Measurements from ENCODE around the gene CLCN1.
"Not testable (repeated sequence)": the region's sequence is repeated elsewhere in the genome, so short reads cannot be mapped to it uniquely, and the experiment has no call there.

CLCN1 gene

DNA sequence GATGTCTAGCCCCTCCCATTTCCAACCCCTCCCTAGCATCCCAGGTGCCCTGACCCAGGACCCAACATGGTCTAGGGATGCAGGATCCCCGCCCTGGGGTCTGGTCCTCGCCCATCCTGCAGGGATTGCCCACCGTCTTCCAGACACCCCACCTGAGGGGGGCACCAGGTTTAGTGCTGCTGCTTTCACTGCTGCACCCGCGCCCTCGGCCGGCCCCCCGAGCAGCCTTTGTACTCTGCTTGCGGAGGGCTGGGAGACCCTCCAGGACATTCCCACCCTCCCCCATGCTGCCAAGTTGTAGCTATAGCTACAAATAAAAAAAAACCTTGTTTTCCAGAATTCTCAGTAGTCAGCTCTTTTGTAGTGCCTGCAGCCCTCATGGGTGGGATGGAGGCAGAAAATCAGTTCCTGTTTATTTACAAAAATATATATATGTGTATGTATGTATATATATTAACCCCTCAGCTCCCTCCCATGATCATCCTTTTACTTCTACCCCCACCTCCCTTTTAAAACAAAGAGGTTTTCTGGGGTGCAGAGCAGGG, 74.9 kb downstream of the CLCN1 start:
- Histone ChIP-seq H3K27me3 (ENCODE audit: insufficient read depth, poor library complexity, severe bottlenecking) (no peaks in the 10 kb centered on the region), H3K27ac (replicated peaks) (no peak overlapping the region), H3K4me3 (replicated peaks; ENCODE audit: insufficient read depth, low read length) (no peak overlapping the region)
- no peak for DNase-seq (ENCODE audit: low read depth in 1 of 2, low spot score in 1 of 2)
- peak; percentile 8; the same call in 1 of the 2 replicates for TF ChIP-seq POLR2AphosphoS5 (IDR thresholded peaks at IDR 0.05; ENCODE audit: low read depth)
- TF ChIP-seq, protein P1, sequence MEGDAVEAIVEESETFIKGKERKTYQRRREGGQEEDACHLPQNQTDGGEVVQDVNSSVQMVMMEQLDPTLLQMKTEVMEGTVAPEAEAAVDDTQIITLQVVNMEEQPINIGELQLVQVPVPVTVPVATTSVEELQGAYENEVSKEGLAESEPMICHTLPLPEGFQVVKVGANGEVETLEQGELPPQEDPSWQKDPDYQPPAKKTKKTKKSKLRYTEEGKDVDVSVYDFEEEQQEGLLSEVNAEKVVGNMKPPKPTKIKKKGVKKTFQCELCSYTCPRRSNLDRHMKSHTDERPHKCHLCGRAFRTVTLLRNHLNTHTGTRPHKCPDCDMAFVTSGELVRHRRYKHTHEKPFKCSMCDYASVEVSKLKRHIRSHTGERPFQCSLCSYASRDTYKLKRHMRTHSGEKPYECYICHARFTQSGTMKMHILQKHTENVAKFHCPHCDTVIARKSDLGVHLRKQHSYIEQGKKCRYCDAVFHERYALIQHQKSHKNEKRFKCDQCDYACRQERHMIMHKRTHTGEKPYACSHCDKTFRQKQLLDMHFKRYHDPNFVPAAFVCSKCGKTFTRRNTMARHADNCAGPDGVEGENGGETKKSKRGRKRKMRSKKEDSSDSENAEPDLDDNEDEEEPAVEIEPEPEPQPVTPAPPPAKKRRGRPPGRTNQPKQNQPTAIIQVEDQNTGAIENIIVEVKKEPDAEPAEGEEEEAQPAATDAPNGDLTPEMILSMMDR (IDR thresholded peaks at IDR 0.05; ENCODE audit: insufficient read depth, low read length) = no peak

DNA sequence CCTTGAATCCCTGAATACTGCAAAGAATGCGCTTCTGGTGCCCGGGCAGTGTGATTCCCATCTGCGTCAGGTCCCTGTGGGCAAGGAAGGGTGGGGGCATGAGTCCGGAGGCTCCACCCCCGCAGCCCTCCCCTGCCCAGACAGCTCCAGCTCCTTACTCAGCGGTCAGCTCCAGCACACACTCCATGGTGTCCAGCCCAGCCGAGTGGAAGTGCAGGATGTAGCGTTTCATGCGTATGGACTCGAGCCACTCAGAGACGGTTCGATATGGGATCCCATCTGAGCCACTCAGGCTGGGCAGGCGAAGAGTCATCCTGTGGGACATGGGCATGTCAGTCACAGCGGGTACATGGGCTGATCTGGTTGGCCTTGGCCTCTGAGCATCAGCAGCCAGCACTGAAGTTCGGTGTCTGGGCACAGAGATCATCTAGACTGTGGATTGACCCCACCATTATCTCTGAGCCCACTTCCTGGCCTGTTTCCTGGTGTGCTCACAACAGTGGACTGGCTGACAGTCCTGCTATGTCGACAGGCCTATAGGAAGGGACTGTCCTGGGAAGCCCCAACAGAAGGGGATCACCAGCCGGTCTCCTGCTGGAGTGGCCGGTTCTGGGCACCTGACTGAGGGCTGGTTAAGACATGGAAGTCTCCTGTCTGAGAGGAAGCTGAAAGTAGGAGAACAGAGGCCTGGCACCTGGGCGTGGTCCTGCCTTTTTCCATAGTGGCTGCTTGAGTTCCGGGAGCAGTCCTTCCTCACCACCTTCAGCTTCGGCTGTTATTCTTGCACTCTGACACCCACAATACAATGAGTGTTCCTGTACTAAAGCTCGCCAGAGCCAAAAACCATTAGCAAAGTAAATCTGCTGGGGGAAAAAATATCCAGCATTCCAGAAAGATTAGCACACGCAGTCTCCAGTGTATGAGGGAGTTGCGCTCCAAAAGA, 75.8 kb downstream of the CLCN1 start:
- DNase-seq (ENCODE audit: low read depth in 1 of 2, low spot score in 1 of 2) = no peak
- no peak overlapping the region for H3K4me3 ChIP-seq (replicated peaks; ENCODE audit: insufficient read depth, low read length)
- no peak overlapping the region for H3K27ac ChIP-seq (replicated peaks)

DNA sequence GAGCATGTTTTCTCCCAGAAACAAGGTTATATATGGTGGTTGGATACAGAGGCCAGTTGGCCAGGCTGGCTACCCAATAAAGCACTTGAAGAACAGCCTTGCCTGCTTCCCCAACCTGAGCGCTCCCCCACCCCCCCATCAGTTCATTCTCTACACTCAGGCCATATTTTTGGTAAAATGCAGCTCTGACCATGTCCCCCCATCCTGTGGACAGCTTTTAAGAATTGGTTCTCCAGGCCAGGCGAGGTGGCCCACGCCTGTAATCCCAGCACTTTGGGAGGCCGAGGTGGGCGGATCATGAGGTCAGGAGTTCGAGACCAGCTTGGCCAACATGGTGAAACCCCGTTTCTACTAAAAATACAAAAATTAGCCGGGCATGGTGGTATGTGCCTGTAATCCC, 76.5 kb downstream of the CLCN1 start:
- not testable (repeated sequence) for H3K27ac ChIP-seq (replicated peaks); H3K4me3 ChIP-seq (replicated peaks; ENCODE audit: insufficient read depth, low read length); H3K27me3 ChIP-seq (ENCODE audit: insufficient read depth, poor library complexity, severe bottlenecking); DNase-seq (ENCODE audit: low read depth in 1 of 2, low spot score in 1 of 2)

More for the DNA sequence above, 75.8 kb downstream of the CLCN1 start:
- no peaks in the 10 kb centered on the region for H3K27me3 ChIP-seq (ENCODE audit: insufficient read depth, poor library complexity, severe bottlenecking)
- TF ChIP-seq GABPA (IDR thresholded peaks at IDR 0.05; ENCODE audit: low read depth) (no peak), POLR2AphosphoS5 (IDR thresholded peaks at IDR 0.05; ENCODE audit: low read depth) (peak; percentile 13; the same call in 1 of the 2 replicates)

DNA sequence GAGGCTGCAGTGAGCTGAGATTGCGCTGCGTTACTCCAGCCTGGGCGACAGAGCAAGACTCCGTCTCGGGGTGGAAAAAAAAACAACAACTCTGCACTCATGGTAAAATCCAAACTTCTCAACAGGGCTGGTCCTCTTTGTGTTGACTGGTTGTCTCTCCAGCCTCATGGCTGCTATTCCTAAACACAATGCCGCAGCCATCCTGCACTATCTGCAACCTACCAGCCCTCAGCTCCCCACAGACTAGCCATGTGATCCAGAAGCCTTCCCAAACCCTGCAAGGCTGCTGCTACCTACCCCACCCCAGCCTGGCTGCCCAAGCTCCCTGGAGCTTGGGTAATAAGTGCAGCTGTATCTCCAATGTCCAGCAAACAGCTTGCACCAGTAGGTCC, 77.0 kb downstream of the CLCN1 start:
- Histone ChIP-seq H3K4me3 (replicated peaks; ENCODE audit: insufficient read depth, low read length) (no peak overlapping the region), H3K27ac (replicated peaks) (no peak overlapping the region), H3K27me3 (ENCODE audit: insufficient read depth, poor library complexity, severe bottlenecking) (no peaks in the 10 kb centered on the region)
- no peak for DNase-seq (ENCODE audit: low read depth in 1 of 2, low spot score in 1 of 2)
- no peak; the same call in none of the 2 replicates for TF ChIP-seq POLR2AphosphoS5 (IDR thresholded peaks at IDR 0.05; ENCODE audit: low read depth)
- TF ChIP-seq SPI1 (IDR thresholded peaks at IDR 0.05; ENCODE audit: borderline replicate concordance, low read depth) = no peak
- TF ChIP-seq, protein P1 (IDR thresholded peaks at IDR 0.05; ENCODE audit: insufficient read depth, low read length) = no peak
- TF ChIP-seq, protein P2, sequence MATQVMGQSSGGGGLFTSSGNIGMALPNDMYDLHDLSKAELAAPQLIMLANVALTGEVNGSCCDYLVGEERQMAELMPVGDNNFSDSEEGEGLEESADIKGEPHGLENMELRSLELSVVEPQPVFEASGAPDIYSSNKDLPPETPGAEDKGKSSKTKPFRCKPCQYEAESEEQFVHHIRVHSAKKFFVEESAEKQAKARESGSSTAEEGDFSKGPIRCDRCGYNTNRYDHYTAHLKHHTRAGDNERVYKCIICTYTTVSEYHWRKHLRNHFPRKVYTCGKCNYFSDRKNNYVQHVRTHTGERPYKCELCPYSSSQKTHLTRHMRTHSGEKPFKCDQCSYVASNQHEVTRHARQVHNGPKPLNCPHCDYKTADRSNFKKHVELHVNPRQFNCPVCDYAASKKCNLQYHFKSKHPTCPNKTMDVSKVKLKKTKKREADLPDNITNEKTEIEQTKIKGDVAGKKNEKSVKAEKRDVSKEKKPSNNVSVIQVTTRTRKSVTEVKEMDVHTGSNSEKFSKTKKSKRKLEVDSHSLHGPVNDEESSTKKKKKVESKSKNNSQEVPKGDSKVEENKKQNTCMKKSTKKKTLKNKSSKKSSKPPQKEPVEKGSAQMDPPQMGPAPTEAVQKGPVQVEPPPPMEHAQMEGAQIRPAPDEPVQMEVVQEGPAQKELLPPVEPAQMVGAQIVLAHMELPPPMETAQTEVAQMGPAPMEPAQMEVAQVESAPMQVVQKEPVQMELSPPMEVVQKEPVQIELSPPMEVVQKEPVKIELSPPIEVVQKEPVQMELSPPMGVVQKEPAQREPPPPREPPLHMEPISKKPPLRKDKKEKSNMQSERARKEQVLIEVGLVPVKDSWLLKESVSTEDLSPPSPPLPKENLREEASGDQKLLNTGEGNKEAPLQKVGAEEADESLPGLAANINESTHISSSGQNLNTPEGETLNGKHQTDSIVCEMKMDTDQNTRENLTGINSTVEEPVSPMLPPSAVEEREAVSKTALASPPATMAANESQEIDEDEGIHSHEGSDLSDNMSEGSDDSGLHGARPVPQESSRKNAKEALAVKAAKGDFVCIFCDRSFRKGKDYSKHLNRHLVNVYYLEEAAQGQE (IDR thresholded peaks at IDR 0.05; ENCODE audit: insufficient replicate concordance, low read depth) = no peak
- TF ChIP-seq GABPA (IDR thresholded peaks at IDR 0.05; ENCODE audit: low read depth) = no peak

DNA sequence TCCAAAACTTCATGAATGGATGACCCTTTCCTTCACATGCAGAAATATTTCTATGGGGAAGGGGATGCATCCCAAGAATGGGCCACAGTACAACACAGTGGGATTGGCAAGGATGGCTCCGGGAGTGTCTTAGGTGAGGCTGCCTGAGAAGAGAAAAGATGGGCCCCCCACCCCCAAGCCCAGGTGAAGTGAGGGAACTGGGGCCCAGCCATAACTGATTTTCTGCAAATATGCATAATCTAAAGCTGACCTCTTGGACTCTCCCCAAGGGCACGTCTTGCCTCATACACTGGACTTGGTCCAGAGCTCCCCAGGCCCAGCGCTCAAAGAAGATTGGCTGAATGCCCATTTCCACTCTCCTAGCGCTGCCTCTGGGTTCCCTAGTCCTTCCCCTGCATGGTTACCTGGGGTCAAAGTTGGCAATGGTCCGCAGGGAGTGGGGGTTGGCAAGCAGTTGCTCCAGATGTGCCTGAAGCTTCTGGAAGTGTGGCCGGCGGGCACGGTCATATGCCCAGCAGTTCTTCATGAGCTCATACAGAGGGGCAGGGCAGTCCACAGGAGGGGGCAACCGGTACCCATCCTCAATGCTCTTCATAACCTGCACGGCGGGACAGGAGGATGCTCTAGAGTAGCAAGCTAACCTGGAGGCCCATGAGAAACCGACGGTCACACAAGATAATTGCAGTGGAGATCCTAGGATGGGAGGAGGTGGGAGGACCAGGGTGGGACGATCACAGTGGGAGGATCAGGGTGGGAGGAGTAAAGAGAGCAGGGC, 77.5 kb downstream of the CLCN1 start:
- Histone ChIP-seq H3K4me3 (replicated peaks; ENCODE audit: insufficient read depth, low read length) (no peak overlapping the region), H3K27me3 (ENCODE audit: insufficient read depth, poor library complexity, severe bottlenecking) (no peaks in the 10 kb centered on the region), H3K27ac (replicated peaks) (no peak overlapping the region)
- no peak for DNase-seq (ENCODE audit: low read depth in 1 of 2, low spot score in 1 of 2)
- TF ChIP-seq SPI1 (IDR thresholded peaks at IDR 0.05; ENCODE audit: borderline replicate concordance, low read depth) (no peak), POLR2AphosphoS5 (IDR thresholded peaks at IDR 0.05; ENCODE audit: low read depth) (peak; percentile 25; the same call in 1 of the 2 replicates)
- TF ChIP-seq, protein P1 (IDR thresholded peaks at IDR 0.05; ENCODE audit: insufficient read depth, low read length) = no peak

All from HL-60 (cell line).